ENCODE data around the gene ST8SIA4.

ST8SIA4 gene

GRCh38 chr5:100832252-100833230 lies 70.5 kb downstream of the ST8SIA4 start:
- no peak for FAIRE-seq
- DNase-seq (ENCODE audit: low spot score), result no peak

- FAIRE-seq (no peak), DNase-seq (ENCODE audit: low spot score) (no peak)
Observed at GRCh38 chr5:100828898-100829356, 74.2 kb downstream of the ST8SIA4 start.

- DNase-seq (ENCODE audit: low spot score) (no peak), FAIRE-seq (no peak)
Observed at GRCh38 chr5:100828071-100828897, 74.8 kb downstream of the ST8SIA4 start.

GRCh38 chr5:100827481-100827889 lies 75.6 kb downstream of the ST8SIA4 start:
- FAIRE-seq (no peak), DNase-seq (ENCODE audit: low spot score) (no peak)

GRCh38 chr5:100826133-100826532 lies 76.9 kb downstream of the ST8SIA4 start:
- no peak for DNase-seq (ENCODE audit: low spot score)

GRCh38 chr5:100824635-100825034 lies 78.4 kb downstream of the ST8SIA4 start:
- FAIRE-seq (no peak), DNase-seq (ENCODE audit: low spot score) (no peak)

More at GRCh38 chr5:100826133-100826532, 76.9 kb downstream of the ST8SIA4 start:
- no peak for FAIRE-seq

- DNase-seq (ENCODE audit: low spot score) (no peak), FAIRE-seq (no peak)
Observed at GRCh38 chr5:100823812-100824211, 79.3 kb downstream of the ST8SIA4 start.

GRCh38 chr5:100821751-100822150 lies 81.3 kb downstream of the ST8SIA4 start:
- DNase-seq (ENCODE audit: low spot score), result no peak
- no peak for FAIRE-seq

GRCh38 chr5:100818340-100818739 lies 84.7 kb downstream of the ST8SIA4 start:
- no peak for DNase-seq (ENCODE audit: low spot score)
- FAIRE-seq, result no peak

GRCh38 chr5:100803397-100803796 lies 99.7 kb downstream of the ST8SIA4 start:
- DNase-seq (ENCODE audit: low spot score) (no peak), FAIRE-seq (no peak)

GRCh38 chr5:100802208-100802607 lies 100.9 kb downstream of the ST8SIA4 start:
- FAIRE-seq (no peak), DNase-seq (ENCODE audit: low spot score) (no peak)

- DNase-seq (ENCODE audit: low spot score), result no peak
- FAIRE-seq, result no peak
Observed at GRCh38 chr5:100800562-100800961, 102.5 kb downstream of the ST8SIA4 start.

GRCh38 chr5:100799166-100799565 lies 103.9 kb downstream of the ST8SIA4 start:
- FAIRE-seq (no peak), DNase-seq (ENCODE audit: low spot score) (no peak)

- DNase-seq (ENCODE audit: low spot score) (no peak), FAIRE-seq (no peak)
Observed at GRCh38 chr5:100797861-100798260, 105.2 kb downstream of the ST8SIA4 start.

GRCh38 chr5:100796851-100797250 lies 106.2 kb downstream of the ST8SIA4 start:
- no peak for FAIRE-seq
- DNase-seq (ENCODE audit: low spot score), result no peak

- no peak for FAIRE-seq
- DNase-seq (ENCODE audit: low spot score), result no peak
Observed at GRCh38 chr5:100794844-100795243, 108.2 kb downstream of the ST8SIA4 start.

- no peak for FAIRE-seq
- no peak for DNase-seq (ENCODE audit: low spot score)
Observed at GRCh38 chr5:100794218-100794617, 108.9 kb downstream of the ST8SIA4 start.

- peak; percentile 17 for DNase-seq (ENCODE audit: low spot score)
Observed at GRCh38 chr5:100792781-100793180, 110.3 kb downstream of the ST8SIA4 start.

GRCh38 chr5:100791391-100791790 lies 111.7 kb downstream of the ST8SIA4 start:
- peak; percentile 41 for DNase-seq (ENCODE audit: low spot score)
- peak; percentile 88 for FAIRE-seq

More at GRCh38 chr5:100792781-100793180, 110.3 kb downstream of the ST8SIA4 start:
- peak; percentile 63 for FAIRE-seq

GRCh38 chr5:100790951-100791350 lies 112.1 kb downstream of the ST8SIA4 start:
- no peak for FAIRE-seq
- no peak for DNase-seq (ENCODE audit: low spot score)

GRCh38 chr5:100790170-100790665 lies 112.9 kb downstream of the ST8SIA4 start:
- FAIRE-seq (no peak), DNase-seq (ENCODE audit: low spot score) (no peak)

- no peak for FAIRE-seq
- DNase-seq (ENCODE audit: low spot score), result no peak
Observed at GRCh38 chr5:100789694-100790093, 113.4 kb downstream of the ST8SIA4 start.

Measured in RCC 7860 (cell line).